A549 (cell line): Measurements from ENCODE around the gene CIDEB.

Experiments used
- EP300 ChIP-seq, 2 experiments: fragments of >200 bp; sonication (Bioruptor Twin); formaldehyde crosslinking; IDR thresholded peaks; 2 replicates in 1 of 2; 3 replicates in 1 of 2; pipeline ENCODE4 v1.6.1; 2016 to 2017
- ESRRA ChIP-seq: fragments of 150-350 bp; IDR thresholded peaks from 2 replicates; pipeline ENCODE4 v1.6.1; 2014; ENCODE audit warnings: mild to moderate bottlenecking, low read length, borderline replicate concordance
- GATA3 ChIP-seq: IDR thresholded peaks from 2 replicates; pipeline ENCODE4 v1.6.1; 2012; ENCODE audit warnings: borderline replicate concordance
- MAZ ChIP-seq: fragments of 150-350 bp; IDR thresholded peaks from 2 replicates; pipeline ENCODE4 v1.6.1; 2014; ENCODE audit warnings: antibody characterized with exemption, low read depth, low read length, borderline replicate concordance
- POLR2A ChIP-seq: IDR thresholded peaks from 2 replicates; pipeline ENCODE4 v1.6.1; 2012; ENCODE audit warnings: mild to moderate bottlenecking, low read length
- RARB ChIP-seq: fragments of 250-450 bp; sonication (Bioruptor Pico); IDR thresholded peaks from 2 replicates; pipeline ENCODE4 v1.8.0; 2021; ENCODE audit warnings: mild to moderate bottlenecking, moderate library complexity
- RCOR1 ChIP-seq: fragments of 150-350 bp; IDR thresholded peaks from 2 replicates; pipeline ENCODE4 v1.6.1; 2014; ENCODE audit warnings: antibody characterized with exemption, low read length, low read depth
- SMC3 ChIP-seq: fragments of >200 bp; sonication (Bioruptor Twin); formaldehyde crosslinking; IDR thresholded peaks from 3 replicates; pipeline ENCODE4 v1.6.1; 2018; ENCODE audit warnings: inconsistent platforms
- TFCP2L1 ChIP-seq: fragments of 250-450 bp; sonication (Bioruptor Pico); IDR thresholded peaks from 2 replicates; pipeline ENCODE4 v1.5.0; 2021; ENCODE audit warnings: mild to moderate bottlenecking
- TF ChIP-seq, protein P1 (sequence below): fragments of >200 bp; sonication (Bioruptor Twin); formaldehyde crosslinking; IDR thresholded peaks from 3 replicates; pipeline ENCODE4 v1.5.1; 2016

DNA sequence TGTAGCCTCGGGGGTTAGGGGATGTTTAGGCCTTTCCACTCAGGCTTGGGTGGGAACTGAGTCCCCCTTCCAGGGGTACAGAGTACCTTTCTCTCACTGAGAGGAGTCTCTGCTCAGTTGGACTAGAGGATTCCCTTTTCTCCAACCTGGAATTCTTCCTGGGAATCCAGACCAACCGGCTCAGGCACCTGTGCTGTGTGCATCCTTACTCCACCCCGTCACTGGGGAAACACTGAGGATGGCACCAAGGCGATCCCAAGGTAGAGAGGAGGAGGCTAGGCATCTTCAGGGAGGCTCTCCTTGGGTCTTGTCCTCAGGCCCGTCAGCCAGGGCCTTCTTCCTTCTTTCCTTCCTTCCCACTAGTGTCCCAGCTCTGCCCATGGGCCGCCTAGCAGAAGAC lies 43.9 kb downstream of the CIDEB start:
- TF ChIP-seq SMC3 = no peak
- TF ChIP-seq, protein P1, sequence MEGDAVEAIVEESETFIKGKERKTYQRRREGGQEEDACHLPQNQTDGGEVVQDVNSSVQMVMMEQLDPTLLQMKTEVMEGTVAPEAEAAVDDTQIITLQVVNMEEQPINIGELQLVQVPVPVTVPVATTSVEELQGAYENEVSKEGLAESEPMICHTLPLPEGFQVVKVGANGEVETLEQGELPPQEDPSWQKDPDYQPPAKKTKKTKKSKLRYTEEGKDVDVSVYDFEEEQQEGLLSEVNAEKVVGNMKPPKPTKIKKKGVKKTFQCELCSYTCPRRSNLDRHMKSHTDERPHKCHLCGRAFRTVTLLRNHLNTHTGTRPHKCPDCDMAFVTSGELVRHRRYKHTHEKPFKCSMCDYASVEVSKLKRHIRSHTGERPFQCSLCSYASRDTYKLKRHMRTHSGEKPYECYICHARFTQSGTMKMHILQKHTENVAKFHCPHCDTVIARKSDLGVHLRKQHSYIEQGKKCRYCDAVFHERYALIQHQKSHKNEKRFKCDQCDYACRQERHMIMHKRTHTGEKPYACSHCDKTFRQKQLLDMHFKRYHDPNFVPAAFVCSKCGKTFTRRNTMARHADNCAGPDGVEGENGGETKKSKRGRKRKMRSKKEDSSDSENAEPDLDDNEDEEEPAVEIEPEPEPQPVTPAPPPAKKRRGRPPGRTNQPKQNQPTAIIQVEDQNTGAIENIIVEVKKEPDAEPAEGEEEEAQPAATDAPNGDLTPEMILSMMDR = no peak
- no peak for TF ChIP-seq RARB (CRISPR knock-in tag)
- TF ChIP-seq EP300 (IDR thresholded peaks at IDR 0.05) = no peak
- TF ChIP-seq POLR2A = no peak
- TF ChIP-seq TFCP2L1 (CRISPR knock-in tag) = no peak
- TF ChIP-seq RCOR1 = no peak
- no peak for TF ChIP-seq GATA3
- no peak for TF ChIP-seq MAZ
- no peak for TF ChIP-seq ESRRA
